Fibroblast of lung (primary cell): ENCODE data around the gene WDR33. TPM values are rescaled to one million over a fixed set of nuclear protein-coding genes. Genes with fewer than 3 reads are reported as not detected.

Experiments used
- DNase-seq, 2 donors: peaks; one replicate each; pipeline versions ENCODE4 v3.0.0 to v3.0.0-alpha.2; 2010; ENCODE audit warnings: low read depth in 2 of 2
- H2AFZ ChIP-seq: 2 replicates; pipeline ENCODE4 v1.5.1; 2012; ENCODE audit warnings: low read length, control low read depth, inconsistent platforms
- H3K27ac ChIP-seq: 2 replicates; pipeline ENCODE4 v1.5.1; 2011; ENCODE audit warnings: low read length, control low read depth; ENCODE audit not compliant: insufficient read depth
- H3K27me3 ChIP-seq: 2 replicates; pipeline ENCODE4 v1.5.1; 2011; ENCODE audit warnings: mild to moderate bottlenecking, low read length; ENCODE audit not compliant: control insufficient read depth, insufficient read depth
- H3K36me3 ChIP-seq: 2 replicates; pipeline ENCODE4 v1.5.1; 2011; ENCODE audit warnings: low read length; ENCODE audit not compliant: control insufficient read depth, insufficient read depth
- H3K4me1 ChIP-seq: 2 replicates; pipeline ENCODE4 v1.5.1; 2011; ENCODE audit warnings: low read length; ENCODE audit not compliant: control insufficient read depth, insufficient read depth; ENCODE audit errors: extremely low read depth
- H3K4me2 ChIP-seq: 2 replicates; pipeline ENCODE4 v1.5.1; 2011; ENCODE audit warnings: low read length, control low read depth; ENCODE audit not compliant: insufficient read depth; ENCODE audit errors: extremely low read depth
- H3K4me3 ChIP-seq, 4 experiments: fragments of 200-600 bp in 1 of 4; sonication (generic) in 1 of 4; replicated peaks in 1 of 4; 2 replicates each; pipeline ENCODE4 v1.5.1; 2011 to 2016; ENCODE audit warnings: low read length in 4 of 4, low read depth in 3 of 4, mild to moderate bottlenecking in 3 of 4, control low read depth in 2 of 4, inconsistent platforms in 1 of 4, mixed read lengths in 1 of 4; ENCODE audit not compliant: insufficient read depth in 1 of 4; ENCODE audit errors: control extremely low read depth in 1 of 4
- H3K79me2 ChIP-seq: 2 replicates; pipeline ENCODE4 v1.5.1; 2012; ENCODE audit warnings: mild to moderate bottlenecking, low read length, inconsistent platforms; ENCODE audit not compliant: control insufficient read depth, insufficient read depth
- H3K9ac ChIP-seq: 2 replicates; pipeline ENCODE4 v1.5.1; 2011; ENCODE audit warnings: mild to moderate bottlenecking, low read length, control low read depth; ENCODE audit not compliant: insufficient read depth
- H3K9me3 ChIP-seq: 2 replicates; pipeline ENCODE4 v1.5.1; 2012; ENCODE audit warnings: low read depth, low read length; ENCODE audit not compliant: control insufficient read depth, insufficient read depth
- H4K20me1 ChIP-seq: 2 replicates; pipeline ENCODE4 v1.5.1; 2011; ENCODE audit warnings: low read length; ENCODE audit not compliant: control insufficient read depth, insufficient read depth; ENCODE audit errors: extremely low read depth
- EZH2 ChIP-seq: IDR thresholded peaks from 2 replicates; pipeline ENCODE4 v1.5.1; 2012; ENCODE audit warnings: low read length, control low read depth, mild to moderate bottlenecking; ENCODE audit errors: missing control alignments
- polyA plus RNA-seq, 2 donors: library from polyadenylated mRNA; depleted of rRNA in 1 of 2; stranded (reverse) in 1 of 2; unstranded in 1 of 2; fragments of >200 nt; gene quantifications; 2 replicates each; pipeline ENCODE4 v1.2.1, GENCODE V29; 2011 to 2012; ENCODE audit warnings: missing spikeins in 1 of 2
- total RNA-seq: library from RNA; depleted of rRNA; stranded (reverse); fragments of >200 nt; gene quantifications from 2 replicates; pipeline ENCODE4 v1.2.1, GENCODE V29; 2014
- TF ChIP-seq, protein P1 (sequence below), 2 donors: IDR thresholded peaks in 1 of 2; conservative IDR thresholded peaks in 1 of 2; 1 replicate in 1 of 2; 2 replicates in 1 of 2; pipeline ENCODE4 v1.5.1; 2011 to 2012; ENCODE audit warnings: low read length in 2 of 2, control low read depth in 1 of 2, inconsistent platforms in 1 of 2, low read depth in 1 of 2, mild to moderate bottlenecking in 1 of 2

WDR33 gene
- total and polyA plus RNA-seq, 2 donors (not counting 1 experiment from before 2014, with no cell fraction given) = 27.2 to 28.6 TPM

DNA sequence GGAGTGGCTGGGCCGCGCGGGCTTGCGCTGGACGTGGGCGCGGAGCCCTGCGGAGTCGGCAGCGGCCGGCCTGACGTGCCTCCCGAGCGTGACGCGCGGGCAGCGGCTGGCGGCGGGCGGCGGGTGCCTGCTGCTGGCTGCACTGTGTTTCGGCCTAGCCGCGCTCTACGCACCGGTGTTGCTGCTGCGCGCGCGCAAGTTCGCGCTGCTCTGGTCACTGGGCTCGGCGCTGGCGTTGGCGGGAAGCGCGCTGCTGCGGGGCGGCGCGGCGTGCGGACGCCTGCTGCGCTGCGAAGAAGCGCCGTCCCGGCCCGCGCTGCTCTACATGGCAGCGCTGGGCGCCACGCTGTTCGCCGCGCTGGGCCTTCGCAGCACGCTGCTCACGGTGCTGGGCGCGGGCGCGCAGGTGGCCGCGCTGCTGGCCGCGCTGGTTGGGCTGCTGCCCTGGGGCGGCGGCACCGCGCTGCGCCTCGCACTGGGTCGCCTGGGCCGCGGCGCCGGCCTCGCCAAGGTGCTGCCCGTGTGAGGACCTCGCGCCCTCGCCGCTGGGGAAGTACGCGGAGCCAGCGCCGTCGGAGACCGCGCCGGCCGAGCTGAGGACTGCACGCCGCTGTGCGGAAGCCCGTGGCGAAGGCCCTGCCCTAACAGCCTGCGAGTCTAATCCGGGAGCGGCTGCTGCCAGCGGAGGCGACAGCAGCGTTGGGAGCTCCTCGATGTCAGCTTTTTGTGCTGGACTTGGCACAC, 109.1 kb downstream of the WDR33 start:
- H2AFZ ChIP-seq = peak overlapping the region; percentile 41

DNA sequence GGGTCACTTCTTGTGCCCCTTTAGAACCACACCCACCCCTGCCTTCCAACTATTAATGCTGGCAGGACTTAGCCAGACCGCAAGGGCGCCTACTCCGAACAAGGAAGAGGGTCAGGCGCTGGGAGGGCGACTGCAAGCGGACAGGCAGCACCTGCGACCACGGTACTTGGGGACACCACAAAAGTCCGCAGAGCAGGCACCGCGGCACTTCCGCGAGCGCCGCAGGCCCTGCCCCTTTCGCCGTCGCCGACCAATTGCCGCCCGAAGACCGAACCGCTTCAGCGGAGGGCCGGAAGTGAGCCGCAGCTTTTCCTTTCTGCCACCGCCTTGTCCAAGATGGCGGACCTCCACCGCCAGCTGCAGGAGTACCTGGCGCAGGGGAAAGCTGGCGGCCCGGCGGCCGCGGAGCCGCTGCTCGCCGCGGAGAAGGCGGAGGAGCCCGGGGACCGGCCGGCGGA, 109.7 kb downstream of the WDR33 start, which contains the start of gene SFT2D3:
Gene SFT2D3 (plus strand): TSS at position 305 of the 458 bp plus-strand sequence. CDS start 32 bp downstream, at position 337.
- H3K4me2 ChIP-seq = peak within 1 kb of the TSS; percentile 98
- H4K20me1 ChIP-seq = no peaks in the 10 kb centered on the region
- no peaks in the 10 kb centered on the region for H3K36me3 ChIP-seq
- H3K79me2 ChIP-seq = peaks cover 9% of the 10 kb centered on the region
- peaks cover 5% of the 10 kb centered on the region for H3K4me1 ChIP-seq
- no peaks in the 10 kb centered on the region for H3K27me3 ChIP-seq
- H3K4me3 ChIP-seq = peak within 1 kb of the TSS; percentile 59 to 78 (median 72)
- peak within 1 kb of the TSS; percentile 96 for H2AFZ ChIP-seq
- peak within 1 kb of the TSS; percentile 72 for H3K27ac ChIP-seq
- DNase-seq = peak; percentile 90 to 91
- no peak for TF ChIP-seq EZH2
- TF ChIP-seq, protein P1, sequence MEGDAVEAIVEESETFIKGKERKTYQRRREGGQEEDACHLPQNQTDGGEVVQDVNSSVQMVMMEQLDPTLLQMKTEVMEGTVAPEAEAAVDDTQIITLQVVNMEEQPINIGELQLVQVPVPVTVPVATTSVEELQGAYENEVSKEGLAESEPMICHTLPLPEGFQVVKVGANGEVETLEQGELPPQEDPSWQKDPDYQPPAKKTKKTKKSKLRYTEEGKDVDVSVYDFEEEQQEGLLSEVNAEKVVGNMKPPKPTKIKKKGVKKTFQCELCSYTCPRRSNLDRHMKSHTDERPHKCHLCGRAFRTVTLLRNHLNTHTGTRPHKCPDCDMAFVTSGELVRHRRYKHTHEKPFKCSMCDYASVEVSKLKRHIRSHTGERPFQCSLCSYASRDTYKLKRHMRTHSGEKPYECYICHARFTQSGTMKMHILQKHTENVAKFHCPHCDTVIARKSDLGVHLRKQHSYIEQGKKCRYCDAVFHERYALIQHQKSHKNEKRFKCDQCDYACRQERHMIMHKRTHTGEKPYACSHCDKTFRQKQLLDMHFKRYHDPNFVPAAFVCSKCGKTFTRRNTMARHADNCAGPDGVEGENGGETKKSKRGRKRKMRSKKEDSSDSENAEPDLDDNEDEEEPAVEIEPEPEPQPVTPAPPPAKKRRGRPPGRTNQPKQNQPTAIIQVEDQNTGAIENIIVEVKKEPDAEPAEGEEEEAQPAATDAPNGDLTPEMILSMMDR (conservative IDR thresholded peaks at IDR 0.05 in 1 of 2, IDR thresholded peaks at IDR 0.05 in 1 of 2; ENCODE audit: low read depth in 1 of 2, low read length in 2 of 2) = no peak
- no peaks in the 10 kb centered on the region for H3K9me3 ChIP-seq
- peak within 1 kb of the TSS; percentile 93 for H3K9ac ChIP-seq

More for the DNA sequence above, 109.1 kb downstream of the WDR33 start:
- Histone ChIP-seq H3K4me3 (peak overlapping the region; percentile 59 to 78 (median 72)), H3K4me1 (peaks cover 5% of the 10 kb centered on the region), H3K27ac (peak overlapping the region; percentile 72), H4K20me1 (no peaks in the 10 kb centered on the region), H3K9me3 (no peaks in the 10 kb centered on the region), H3K79me2 (peaks cover 9% of the 10 kb centered on the region), H3K4me2 (peak overlapping the region; percentile 98), H3K9ac (peak overlapping the region; percentile 93), H3K27me3 (no peaks in the 10 kb centered on the region), H3K36me3 (no peaks in the 10 kb centered on the region)
- TF ChIP-seq, protein P1 (conservative IDR thresholded peaks at IDR 0.05 in 1 of 2, IDR thresholded peaks at IDR 0.05 in 1 of 2; ENCODE audit: low read depth in 1 of 2, low read length in 2 of 2) = peak in 1 of 2 donors; percentile 24
- TF ChIP-seq EZH2 = no peak
- peak; percentile 67 to 77 for DNase-seq

DNA sequence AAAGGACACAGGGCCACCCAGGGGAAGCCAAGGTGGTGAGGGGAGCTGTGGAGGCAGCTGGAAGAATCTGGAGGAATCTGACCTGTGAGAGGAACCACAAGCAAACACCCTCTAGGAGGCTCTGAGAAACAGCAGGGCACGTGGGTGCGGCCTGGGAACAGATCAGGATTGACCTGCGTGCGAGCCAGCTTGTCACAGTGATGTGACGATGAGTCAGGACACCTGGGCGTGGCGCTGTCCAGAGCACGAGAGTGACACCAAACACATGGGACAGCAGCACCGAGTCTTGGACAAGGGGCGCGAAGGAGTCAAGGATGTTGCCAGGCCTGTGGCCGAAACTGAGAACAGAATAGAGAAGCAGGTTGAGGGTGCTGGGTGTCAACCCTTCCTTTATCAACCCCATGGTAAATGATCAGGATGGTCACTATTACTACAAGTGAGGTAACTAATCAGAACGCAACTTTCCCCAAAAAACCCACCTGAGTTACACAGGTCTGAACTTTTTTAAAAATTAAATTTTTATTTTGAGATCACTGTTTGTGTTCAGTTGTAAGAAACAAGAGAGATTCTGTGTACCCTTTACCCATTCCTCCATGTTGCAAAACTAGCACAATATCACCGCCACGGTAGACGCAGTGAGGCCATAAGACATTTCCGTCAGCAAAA, 110.3 kb downstream of the WDR33 start:
- DNase-seq = no peak
- no peak for TF ChIP-seq EZH2

More for the DNA sequence above, 110.3 kb downstream of the WDR33 start:
- Histone ChIP-seq H2AFZ (peak overlapping the region; percentile 96), H3K9ac (peak overlapping the region; percentile 93), H4K20me1 (no peaks in the 10 kb centered on the region), H3K79me2 (peaks cover 9% of the 10 kb centered on the region), H3K9me3 (no peaks in the 10 kb centered on the region), H3K27ac (peak overlapping the region; percentile 72), H3K4me1 (peaks cover 5% of the 10 kb centered on the region), H3K4me2 (peak overlapping the region; percentile 98), H3K36me3 (no peaks in the 10 kb centered on the region), H3K4me3 (peak overlapping the region; percentile 59 to 78 (median 72)), H3K27me3 (no peaks in the 10 kb centered on the region)
